Endothelial cell of umbilical vein (primary cell): Measurements from ENCODE around the gene ZC3H18. TPM values are rescaled to one million over a fixed set of nuclear protein-coding genes. Genes with fewer than 3 reads are reported as not detected.
A peak's percentile ranks its signal among the peaks of the same experiment; 100 is the strongest.

Experiments
- BruUV-seq: library from RNA; stranded (reverse); fragments of 400-500 nt; replicated peaks from 2 replicates; lab custom pipeline; 2021; lab: Mats Ljungman, UMichigan
- CTCF ChIA-PET: fragments of 300-600, 350-600 bp; sonication (Branson Sonifier 250); formaldehyde crosslinking; loops from one replicate; lab custom pipeline; 2021; ENCODE audit warnings: antibody characterized with exemption, inconsistent platforms; lab: Charles Lee
- POLR2A ChIA-PET: fragments of 300-600, 350-600 bp; sonication (Branson Sonifier 250); formaldehyde crosslinking; loops from one replicate; lab custom pipeline; 2021; ENCODE audit warnings: antibody characterized with exemption, inconsistent platforms; lab: Charles Lee
- DNase-seq: peaks from one replicate; pipeline ENCODE4 v3.0.0-alpha.2; 2011; ENCODE audit warnings: low read depth, low spot score
- FAIRE-seq: peaks from 2 replicates; lab custom pipeline; 2011; peaks lifted over from hg19 to GRCh38; lab: Jason Lieb, UNC
- H2AFZ ChIP-seq: 2 replicates; pipeline ENCODE4 v1.6.0; 2012; ENCODE audit warnings: low read depth, low read length, control low read depth, inconsistent platforms
- H3K27ac ChIP-seq: 2 replicates; pipeline ENCODE4 v1.5.1; 2011; ENCODE audit warnings: low read depth, mild to moderate bottlenecking, control low read depth, low read length, moderate library complexity; ENCODE audit not compliant: insufficient read depth
- H3K27me3 ChIP-seq, 2 experiments: 2 replicates each; pipeline versions ENCODE4 v1.6.0 to v1.6.1; 2011; ENCODE audit warnings: low read length in 2 of 2, mixed read lengths in 1 of 2; ENCODE audit not compliant: control insufficient read depth in 2 of 2, insufficient read depth in 2 of 2
- H3K36me3 ChIP-seq, 2 experiments: 2 replicates in 1 of 2; 3 replicates in 1 of 2; pipeline ENCODE4 v1.5.1; 2011; ENCODE audit warnings: low read length in 2 of 2, mild to moderate bottlenecking in 1 of 2, moderate library complexity in 1 of 2; ENCODE audit not compliant: control insufficient read depth in 2 of 2, insufficient read depth in 2 of 2; ENCODE audit errors: extremely low read depth in 1 of 2
- H3K4me1 ChIP-seq: 3 replicates; pipeline ENCODE4 v1.5.1; 2011; ENCODE audit warnings: mild to moderate bottlenecking, low read length; ENCODE audit not compliant: control insufficient read depth, insufficient read depth; ENCODE audit errors: extremely low read depth
- H3K4me2 ChIP-seq: 2 replicates; pipeline ENCODE4 v1.6.1; 2011; ENCODE audit warnings: low read length, control low read depth, mixed read lengths; ENCODE audit not compliant: insufficient read depth
- H3K4me3 ChIP-seq, 3 experiments: fragments of 200-600 bp in 1 of 3; sonication (generic), shearing (Covaris generic) in 1 of 3; replicated peaks in 1 of 3; 2 replicates each; pipeline ENCODE4 v1.5.1; 2011 to 2016; ENCODE audit warnings: control low read depth in 3 of 3, low read length in 3 of 3, mild to moderate bottlenecking in 2 of 3, inconsistent platforms in 1 of 3, low read depth in 1 of 3, moderate library complexity in 1 of 3; ENCODE audit not compliant: insufficient read depth in 1 of 3
- H3K79me2 ChIP-seq: 2 replicates; pipeline ENCODE4 v1.6.0; 2012; ENCODE audit warnings: low read length, inconsistent platforms; ENCODE audit not compliant: control insufficient read depth, insufficient read depth
- H3K9ac ChIP-seq: replicated peaks from 2 replicates; pipeline ENCODE3; 2011; ENCODE audit warnings: low read length, control low read depth; ENCODE audit not compliant: insufficient read depth; ENCODE audit errors: extremely low read depth
- H3K9me1 ChIP-seq: replicated peaks from 3 replicates; pipeline ENCODE4 v1.6.0; 2011; ENCODE audit warnings: mild to moderate bottlenecking, low read length; ENCODE audit not compliant: control insufficient read depth, insufficient read depth; ENCODE audit errors: extremely low read depth
- H3K9me3 ChIP-seq: replicated peaks from 2 replicates; pipeline ENCODE4 v1.5.1; 2012; ENCODE audit warnings: low read length, inconsistent platforms; ENCODE audit not compliant: control insufficient read depth, insufficient read depth
- H4K20me1 ChIP-seq: replicated peaks from 2 replicates; pipeline ENCODE3; 2011; ENCODE audit warnings: mild to moderate bottlenecking, low read length; ENCODE audit not compliant: control insufficient read depth, insufficient read depth; ENCODE audit errors: extremely low read depth
- EZH2 ChIP-seq: IDR thresholded peaks from 2 replicates; pipeline ENCODE4 v1.6.1; 2012; ENCODE audit warnings: borderline replicate concordance, low read depth, mild to moderate bottlenecking, moderate library complexity, low read length, inconsistent platforms; ENCODE audit not compliant: severe bottlenecking
- FOS ChIP-seq: IDR thresholded peaks from 2 replicates; pipeline ENCODE4 v1.6.1; 2011; ENCODE audit warnings: mild to moderate bottlenecking, low read length, moderate library complexity, borderline replicate concordance; ENCODE audit not compliant: insufficient read depth
- GATA2 ChIP-seq: IDR thresholded peaks from 2 replicates; pipeline ENCODE4 v1.7.0; 2011; ENCODE audit warnings: low read depth, mild to moderate bottlenecking, moderate library complexity, mixed read lengths, low read length; ENCODE audit not compliant: insufficient read length, insufficient read depth
- JUN ChIP-seq: IDR thresholded peaks from 2 replicates; pipeline ENCODE4 v1.6.1; 2011; ENCODE audit warnings: borderline replicate concordance, low read depth; ENCODE audit not compliant: insufficient read length, insufficient read depth
- MYC ChIP-seq: IDR thresholded peaks from one replicate; pipeline ENCODE4 v1.6.1; 2011; ENCODE audit warnings: mild to moderate bottlenecking, low read depth, low read length
- POLR2A ChIP-seq: IDR thresholded peaks from 2 replicates; pipeline ENCODE4 v1.6.1; 2012; ENCODE audit warnings: low read depth, mild to moderate bottlenecking, control low read depth, low read length
- POLR2AphosphoS5 ChIP-seq: IDR thresholded peaks from 2 replicates; pipeline ENCODE4 v1.6.1; 2012; ENCODE audit warnings: low read depth, mild to moderate bottlenecking, control low read depth, low read length, moderate library complexity; ENCODE audit not compliant: insufficient read depth
- dilution Hi-C: fragments of 300-500 bp; cut with MboI; formaldehyde crosslinking; loops from one replicate; pipeline ENCODE4 v1.15.0; 2019; ENCODE audit warnings: low sequenced_read_pairs; ENCODE audit not compliant: extremely low pct_ligation_motif_present
- intact Hi-C: fragments of 100-400 bp; cut with micrococcal nuclease; formaldehyde crosslinking; loops from one replicate; pipeline ENCODE4 v1.10.0; 2022
- polyA plus RNA-seq, 4 experiments: library from polyadenylated mRNA; depleted of rRNA in 3 of 4; stranded (reverse) in 3 of 4; unstranded in 1 of 4; fragments of >200 nt; gene quantifications; 2 replicates each; pipeline versions ENCODE4 v1.2.1 to v1.2.3, GENCODE V29; 2011 to 2012; ENCODE audit warnings: missing spikeins in 1 of 4
- total RNA-seq: library from RNA; stranded (reverse); gene quantifications from 2 replicates; pipeline ENCODE4 v1.2.3, GENCODE V29; 2021
- TF ChIP-seq, protein P1 (sequence below), 2 donors: IDR thresholded peaks; 1 replicate in 1 of 2; 2 replicates in 1 of 2; pipeline ENCODE4 v1.5.1; 2011; ENCODE audit warnings: low read length in 2 of 2, mild to moderate bottlenecking in 2 of 2, moderate library complexity in 2 of 2, control low read depth in 1 of 2, inconsistent platforms in 1 of 2, low read depth in 1 of 2; ENCODE audit not compliant: insufficient read depth in 1 of 2; ENCODE audit errors: extremely low read depth in 1 of 2
- TF ChIP-seq, protein P2 (sequence below): IDR thresholded peaks from 2 replicates; pipeline ENCODE4 v1.6.1; 2011; ENCODE audit not compliant: insufficient read depth, insufficient read length

ZC3H18 gene
- total and polyA plus RNA-seq, 2 donors (not counting 3 experiments of a cell fraction or from before 2014, with no cell fraction given) = 12.1 to 52.8 TPM

DNA sequence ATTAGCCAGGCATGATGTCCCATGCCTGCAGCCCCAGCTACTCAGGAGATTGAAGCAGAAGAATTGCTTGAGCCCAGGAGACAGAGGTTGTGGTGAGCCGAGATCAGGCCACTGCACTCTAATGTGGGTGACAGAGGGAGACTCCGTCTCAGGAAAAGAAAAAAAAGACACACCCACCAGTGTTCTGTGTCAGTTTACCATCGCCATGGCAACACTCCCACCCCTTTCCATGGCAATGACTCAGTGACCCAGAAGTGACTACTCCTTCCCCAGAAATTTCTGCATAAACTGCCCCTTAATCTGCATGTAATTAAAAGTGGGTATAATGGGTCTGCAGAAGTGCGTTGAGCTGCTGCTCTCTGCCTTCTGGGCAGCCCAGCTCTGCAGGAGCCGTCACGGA, 4.0 kb upstream of the ZC3H18 start:
- ChIA-PET POLR2A (no interaction called here), CTCF (interaction anchor here (1.1 kb wide), 1 partner anchor 117 kb away, joined by 3 read pairs; no protein-coding TSS in a partner anchor)
- FAIRE-seq (no peak), DNase-seq (peak; percentile 30)
- peaks cover 9% of the 10 kb centered on the region for H3K4me1 ChIP-seq
- no peak overlapping the region for H3K4me2 ChIP-seq
- H3K9ac ChIP-seq = no peak overlapping the region
- TF ChIP-seq GATA2 (no peak), MYC (no peak), JUN (no peak), POLR2AphosphoS5 (no peak), FOS (no peak), EZH2 (no peak), POLR2A (no peak)
- TF ChIP-seq, protein P1, sequence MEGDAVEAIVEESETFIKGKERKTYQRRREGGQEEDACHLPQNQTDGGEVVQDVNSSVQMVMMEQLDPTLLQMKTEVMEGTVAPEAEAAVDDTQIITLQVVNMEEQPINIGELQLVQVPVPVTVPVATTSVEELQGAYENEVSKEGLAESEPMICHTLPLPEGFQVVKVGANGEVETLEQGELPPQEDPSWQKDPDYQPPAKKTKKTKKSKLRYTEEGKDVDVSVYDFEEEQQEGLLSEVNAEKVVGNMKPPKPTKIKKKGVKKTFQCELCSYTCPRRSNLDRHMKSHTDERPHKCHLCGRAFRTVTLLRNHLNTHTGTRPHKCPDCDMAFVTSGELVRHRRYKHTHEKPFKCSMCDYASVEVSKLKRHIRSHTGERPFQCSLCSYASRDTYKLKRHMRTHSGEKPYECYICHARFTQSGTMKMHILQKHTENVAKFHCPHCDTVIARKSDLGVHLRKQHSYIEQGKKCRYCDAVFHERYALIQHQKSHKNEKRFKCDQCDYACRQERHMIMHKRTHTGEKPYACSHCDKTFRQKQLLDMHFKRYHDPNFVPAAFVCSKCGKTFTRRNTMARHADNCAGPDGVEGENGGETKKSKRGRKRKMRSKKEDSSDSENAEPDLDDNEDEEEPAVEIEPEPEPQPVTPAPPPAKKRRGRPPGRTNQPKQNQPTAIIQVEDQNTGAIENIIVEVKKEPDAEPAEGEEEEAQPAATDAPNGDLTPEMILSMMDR (IDR thresholded peaks at IDR 0.05; ENCODE audit: extremely low read depth in 1 of 2, insufficient read depth in 1 of 2, low read depth in 1 of 2, low read length in 2 of 2) = no peak
- TF ChIP-seq, protein P2, sequence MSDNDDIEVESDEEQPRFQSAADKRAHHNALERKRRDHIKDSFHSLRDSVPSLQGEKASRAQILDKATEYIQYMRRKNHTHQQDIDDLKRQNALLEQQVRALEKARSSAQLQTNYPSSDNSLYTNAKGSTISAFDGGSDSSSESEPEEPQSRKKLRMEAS = no peak
- peaks cover 6% of the 10 kb centered on the region for H3K79me2 ChIP-seq
- H3K9me3 ChIP-seq = no peaks in the 10 kb centered on the region
- no peaks in the 10 kb centered on the region for H3K27me3 ChIP-seq
- H3K4me3 ChIP-seq = no peak overlapping the region
- intact Hi-C loops = loop anchor here (10.0 kb wide), 1 partner anchor 611 kb away; the partner anchor contains the start of gene BANP
- no peaks in the 10 kb centered on the region for H3K9me1 ChIP-seq
- H4K20me1 ChIP-seq = no peaks in the 10 kb centered on the region
- H3K36me3 ChIP-seq = no peaks in the 10 kb centered on the region
- dilution Hi-C loops = no loop called here
- H3K27ac ChIP-seq = no peak overlapping the region
- no TSS peak for BruUV-seq
- no peak overlapping the region for H2AFZ ChIP-seq
